HepG2 (cell line): ENCODE measurements around the gene CYBC1. TPM values are rescaled to one million over a fixed set of nuclear protein-coding genes. Genes with fewer than 3 reads are reported as not detected.

Experiments
- ARID2 ChIP-seq: sonication (generic); formaldehyde crosslinking; IDR thresholded peaks from 2 replicates; pipeline ENCODE4 v1.8.1; 2022; ENCODE audit warnings: mild to moderate bottlenecking, missing genetic modification reagents, borderline replicate concordance
- CREBL2 ChIP-seq: sonication (generic); formaldehyde crosslinking; IDR thresholded peaks from 2 replicates; pipeline ENCODE4 v1.8.1; 2023; ENCODE audit warnings: missing genetic modification reagents, mild to moderate bottlenecking, borderline replicate concordance
- FUBP1 ChIP-seq: sonication (generic); formaldehyde crosslinking; IDR thresholded peaks from 2 replicates; pipeline ENCODE4 v1.5.1; 2020; ENCODE audit warnings: missing genetic modification reagents, mild to moderate bottlenecking, borderline replicate concordance
- MED13 ChIP-seq: sonication (generic); formaldehyde crosslinking; IDR thresholded peaks from 2 replicates; pipeline ENCODE4 v1.5.0; 2020; ENCODE audit warnings: missing genetic modification reagents
- MTA1 ChIP-seq: sonication (generic); formaldehyde crosslinking; IDR thresholded peaks from 2 replicates; pipeline ENCODE4 v1.4.0; 2020; ENCODE audit warnings: missing genetic modification reagents, mild to moderate bottlenecking, borderline replicate concordance
- REL ChIP-seq: sonication (generic); formaldehyde crosslinking; conservative IDR thresholded peaks from 2 replicates; pipeline ENCODE4 v1.8.0; 2022; ENCODE audit warnings: mild to moderate bottlenecking, missing genetic modification reagents, moderate library complexity
- SATB2 ChIP-seq: sonication (generic); formaldehyde crosslinking; IDR thresholded peaks from 2 replicates; pipeline ENCODE4 v1.5.0; 2020; ENCODE audit warnings: missing genetic modification reagents
- SRF ChIP-seq: IDR thresholded peaks from 2 replicates; pipeline ENCODE4 v1.6.1; 2011; ENCODE audit warnings: mild to moderate bottlenecking, low read depth, low read length, moderate library complexity
- TAF15 ChIP-seq: fragments of 200-400 bp; formaldehyde crosslinking; IDR thresholded peaks from one replicate; pipeline ENCODE4 v1.6.1; 2018; ENCODE audit warnings: mild to moderate bottlenecking, low read depth, low read length; ENCODE audit not compliant: poor library complexity, severe bottlenecking
- TERF1 ChIP-seq: sonication (generic); formaldehyde crosslinking; IDR thresholded peaks from 2 replicates; pipeline ENCODE4 v1.8.0; 2022; ENCODE audit warnings: mild to moderate bottlenecking, missing genetic modification reagents, moderate library complexity
- TFAP4 ChIP-seq: sonication (generic); IDR thresholded peaks from 2 replicates; pipeline ENCODE4 v1.6.1; 2016; ENCODE audit warnings: low read depth, borderline replicate concordance
- THRA ChIP-seq: sonication (generic); formaldehyde crosslinking; IDR thresholded peaks from 2 replicates; pipeline ENCODE4 v1.4.0; 2020; ENCODE audit warnings: missing genetic modification reagents, borderline replicate concordance
- ZBTB4 ChIP-seq: sonication (generic); formaldehyde crosslinking; IDR thresholded peaks from 2 replicates; pipeline ENCODE4 v1.4.0; 2020; ENCODE audit warnings: missing genetic modification reagents, mild to moderate bottlenecking, borderline replicate concordance
- ZBTB8A ChIP-seq: sonication (generic); formaldehyde crosslinking; IDR thresholded peaks from 2 replicates; pipeline ENCODE4 v1.4.0; 2020; ENCODE audit warnings: mild to moderate bottlenecking, low read depth, missing genetic modification reagents, borderline replicate concordance
- ZNF441 ChIP-seq: sonication (generic); formaldehyde crosslinking; IDR thresholded peaks from 2 replicates; pipeline ENCODE4 v1.7.0; 2021; ENCODE audit warnings: missing genetic modification reagents, borderline replicate concordance
- ZNF501 ChIP-seq: sonication (generic); formaldehyde crosslinking; IDR thresholded peaks from 2 replicates; pipeline ENCODE4 v1.5.1; 2020; ENCODE audit warnings: mild to moderate bottlenecking, moderate library complexity, missing genetic modification reagents
- ZNF547 ChIP-seq: sonication (generic); formaldehyde crosslinking; IDR thresholded peaks from 2 replicates; pipeline ENCODE4 v1.5.1; 2020; ENCODE audit warnings: mild to moderate bottlenecking, missing genetic modification reagents
- ZNF558 ChIP-seq: sonication (generic); formaldehyde crosslinking; IDR thresholded peaks from 2 replicates; pipeline ENCODE4 v1.9.0; 2022; ENCODE audit warnings: mild to moderate bottlenecking, missing genetic modification reagents, borderline replicate concordance
- ZNF724P ChIP-seq: sonication (generic); formaldehyde crosslinking; IDR thresholded peaks from 2 replicates; pipeline ENCODE4 v1.8.0; 2022; ENCODE audit warnings: missing genetic modification reagents, borderline replicate concordance
- ZNF891 ChIP-seq: sonication (generic); formaldehyde crosslinking; IDR thresholded peaks from 2 replicates; pipeline ENCODE4 v1.5.0; 2020; ENCODE audit warnings: mild to moderate bottlenecking, missing genetic modification reagents
- polyA plus RNA-seq, 8 experiments: library from polyadenylated mRNA; depleted of rRNA in 3 of 8; stranded (reverse) in 7 of 8; unstranded in 1 of 8; fragments of >200 nt; fragmentation: Illumina TruSeq in 4 of 8; extraction: Trizol in 4 of 8; gene quantifications; 2 replicates each; pipeline versions ENCODE4 v1.2.1 to v1.2.3, GENCODE V29; 2011 to 2016; ENCODE audit warnings: low read depth in 4 of 8, missing spikeins in 1 of 8, mixed read lengths in 1 of 8; ENCODE audit not compliant: insufficient read depth in 1 of 8
- total RNA-seq, 5 experiments: library from RNA; depleted of rRNA; stranded (reverse); fragments of >200 nt; fragmentation: Illumina TruSeq; extraction: Trizol; gene quantifications; 2 replicates each; pipeline ENCODE4 v1.2.3, GENCODE V29; 2016; ENCODE audit warnings: low read depth in 1 of 5

The CYBC1 gene
- total and polyA plus RNA-seq, 2 of the 13 experiments (the other 11 are each of a cell fraction or from before 2014, with no cell fraction given) = 43.4 to 44.1 TPM

GRCh38 chr17:82458885-82459424 is 8.4 kb upstream of the CYBC1 start (continued):
- TF ChIP-seq ZNF501 (CRISPR knock-in tag) (no peak), THRA (CRISPR knock-in tag) (no peak), REL (CRISPR knock-in tag) (no peak), MTA1 (CRISPR knock-in tag) (peak; percentile 72; the same call in 1 of the 2 replicates), ARID2 (no peak), ZNF724P (peak; percentile 78; the same call in 1 of the 2 replicates), ZNF558 (CRISPR knock-in tag) (no peak; the same call in 1 of the 2 replicates), TAF15 (no peak), TFAP4 (0 out of 2 replicates have a peak, but pooled peaks have one; percentile 38), FUBP1 (CRISPR knock-in tag) (no peak), SATB2 (CRISPR knock-in tag) (0 out of 2 replicates have a peak, but pooled peaks have one; percentile 74), ZBTB4 (CRISPR knock-in tag) (no peak), ZBTB8A (CRISPR knock-in tag) (no peak), SRF (no peak), MED13 (CRISPR knock-in tag) (no peak), TERF1 (CRISPR knock-in tag) (no peak), ZNF441 (CRISPR knock-in tag) (peak; percentile 16; the same call in 1 of the 2 replicates), ZNF891 (CRISPR knock-in tag) (no peak), CREBL2 (CRISPR knock-in tag) (0 out of 2 replicates have a peak, but pooled peaks have one; percentile 13), ZNF547 (CRISPR knock-in tag) (no peak)
